GM15510 (cell line): Measurements from ENCODE around the gene CRADD.

Experiments used
- POLR2A ChIP-seq: IDR thresholded peaks from 3 replicates; pipeline ENCODE4 v1.6.1; 2011; ENCODE audit warnings: borderline replicate concordance; ENCODE audit not compliant: insufficient read length; ENCODE audit errors: extremely low read depth

CRADD gene

GRCh38 chr12:93737457-93738198, 60.5 kb downstream of the CRADD start:
- TF ChIP-seq POLR2A, result no peak

DNA sequence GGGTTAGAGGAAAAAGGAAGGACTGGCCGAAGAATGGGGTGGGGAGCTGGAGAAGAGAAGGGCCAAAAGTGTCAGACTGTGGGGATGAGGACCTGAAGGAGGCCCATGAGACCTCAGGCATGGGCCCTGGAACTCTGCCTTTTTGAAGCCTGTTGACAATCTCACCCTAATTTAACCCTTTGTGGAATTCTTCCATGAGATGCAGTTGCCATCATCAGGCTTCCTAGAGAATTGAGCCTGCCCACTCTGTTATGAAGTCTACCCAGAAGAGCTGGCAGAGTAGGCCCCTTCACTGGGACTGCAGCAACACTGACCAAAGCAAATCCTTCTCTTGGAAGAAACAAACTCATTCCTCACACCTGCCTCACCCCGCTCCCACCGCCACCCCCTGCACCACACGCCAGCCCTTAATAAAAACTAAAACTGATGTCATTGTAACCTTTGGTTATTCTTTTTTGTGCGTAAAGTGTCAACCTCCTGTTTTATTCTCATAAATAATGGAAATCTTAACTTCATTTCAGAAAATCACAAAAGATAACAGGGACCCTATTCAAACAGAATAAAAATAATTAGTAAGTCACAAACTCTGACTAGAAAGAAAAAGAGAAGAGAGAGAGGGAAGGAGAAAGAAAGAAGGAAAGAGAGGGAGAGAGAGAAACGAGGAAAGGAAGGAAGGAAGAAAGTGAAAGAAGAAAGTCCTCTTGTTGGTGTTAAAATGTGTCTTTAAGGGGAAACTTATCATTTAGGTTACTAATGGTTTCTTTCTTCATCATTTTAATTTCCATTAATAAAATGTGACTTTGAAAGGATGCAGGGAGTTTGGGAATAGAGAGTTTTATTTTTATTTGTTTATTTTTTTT, 61.3 kb downstream of the CRADD start:
- no peak for TF ChIP-seq POLR2A

- no peak for TF ChIP-seq POLR2A
These were observed 63.6 kb downstream of the CRADD start for GRCh38 chr12:93740751-93741150.

DNA sequence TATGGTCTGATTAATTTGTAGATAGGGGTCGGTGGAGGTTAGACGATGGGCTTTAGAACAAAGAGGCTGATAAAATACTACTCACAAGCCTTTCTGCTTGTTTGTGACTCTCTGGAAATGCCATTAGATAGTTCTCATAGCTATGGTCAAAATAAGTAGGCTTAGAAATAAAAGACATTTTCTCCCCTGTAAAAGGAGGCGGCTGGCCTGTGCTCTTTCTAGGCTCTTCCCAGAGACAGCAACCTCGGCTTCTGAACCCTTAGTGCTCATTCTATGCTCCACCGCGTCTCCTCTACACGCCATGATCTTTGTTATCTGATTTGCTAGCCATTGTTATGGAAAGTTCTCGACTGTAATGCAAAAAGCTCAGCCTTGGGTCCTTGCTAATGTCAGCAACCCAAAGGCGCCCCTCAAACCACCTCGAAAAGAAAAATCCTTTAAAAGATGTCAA, 64.5 kb downstream of the CRADD start:
- TF ChIP-seq POLR2A, result no peak

- no peak for TF ChIP-seq POLR2A
These were observed 65.1 kb downstream of the CRADD start for GRCh38 chr12:93742110-93742934.

GRCh38 chr12:93743229-93743998, 66.2 kb downstream of the CRADD start:
- no peak for TF ChIP-seq POLR2A

DNA sequence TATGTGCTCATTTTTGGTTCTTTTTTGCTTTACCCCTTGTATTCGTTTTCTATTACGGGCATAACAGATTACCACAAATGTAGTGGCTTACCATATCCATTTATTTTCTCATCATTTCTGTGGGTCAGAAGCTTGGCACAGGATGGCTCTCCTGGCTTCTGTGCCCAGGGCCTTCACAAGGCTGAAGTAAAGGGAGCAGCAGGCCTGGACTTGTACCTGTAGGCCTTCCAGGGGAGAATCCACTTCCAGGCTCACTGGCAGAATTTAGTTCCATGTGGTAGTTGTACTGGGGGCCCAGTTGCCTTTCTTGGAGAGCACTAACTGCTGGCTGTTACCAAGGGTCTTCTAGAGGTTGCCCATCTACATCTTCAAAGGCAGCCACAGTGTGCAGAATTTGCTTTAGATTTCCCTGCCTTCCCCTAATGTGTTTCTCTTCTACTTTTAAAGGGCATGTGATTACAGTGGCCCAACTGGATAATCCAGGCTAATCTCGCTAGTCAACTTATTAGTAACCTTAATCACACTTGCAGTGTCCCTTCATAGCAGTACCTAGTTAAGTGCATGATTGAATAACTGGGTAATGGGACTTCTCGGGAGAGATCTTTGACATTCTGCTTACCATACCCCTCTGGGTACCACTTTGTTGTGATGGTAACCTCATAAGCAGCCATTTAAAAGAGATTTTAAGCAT, 67.0 kb downstream of the CRADD start:
- no peak for TF ChIP-seq POLR2A

DNA sequence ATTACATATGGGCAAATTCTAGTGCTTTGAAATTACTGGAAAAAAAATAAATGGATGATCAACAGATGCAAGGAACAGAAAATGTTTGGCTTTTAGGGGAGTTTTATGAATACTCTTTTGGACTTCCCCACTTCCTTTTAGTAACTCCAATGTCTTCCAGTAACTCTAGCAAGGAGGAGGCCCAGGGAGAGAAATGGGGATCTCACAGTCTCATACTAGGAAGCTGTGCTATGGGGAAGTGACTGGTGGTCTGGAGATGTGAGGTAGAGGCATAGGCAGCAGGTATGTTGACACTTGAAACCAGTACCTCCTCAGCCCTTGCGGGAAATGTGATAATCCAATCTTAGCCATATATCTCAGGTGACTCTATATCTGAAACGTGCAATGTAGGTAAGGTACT, 68.1 kb downstream of the CRADD start:
- TF ChIP-seq POLR2A, result no peak

- TF ChIP-seq POLR2A, result no peak
These were observed 69.5 kb downstream of the CRADD start for GRCh38 chr12:93746572-93747168.

DNA sequence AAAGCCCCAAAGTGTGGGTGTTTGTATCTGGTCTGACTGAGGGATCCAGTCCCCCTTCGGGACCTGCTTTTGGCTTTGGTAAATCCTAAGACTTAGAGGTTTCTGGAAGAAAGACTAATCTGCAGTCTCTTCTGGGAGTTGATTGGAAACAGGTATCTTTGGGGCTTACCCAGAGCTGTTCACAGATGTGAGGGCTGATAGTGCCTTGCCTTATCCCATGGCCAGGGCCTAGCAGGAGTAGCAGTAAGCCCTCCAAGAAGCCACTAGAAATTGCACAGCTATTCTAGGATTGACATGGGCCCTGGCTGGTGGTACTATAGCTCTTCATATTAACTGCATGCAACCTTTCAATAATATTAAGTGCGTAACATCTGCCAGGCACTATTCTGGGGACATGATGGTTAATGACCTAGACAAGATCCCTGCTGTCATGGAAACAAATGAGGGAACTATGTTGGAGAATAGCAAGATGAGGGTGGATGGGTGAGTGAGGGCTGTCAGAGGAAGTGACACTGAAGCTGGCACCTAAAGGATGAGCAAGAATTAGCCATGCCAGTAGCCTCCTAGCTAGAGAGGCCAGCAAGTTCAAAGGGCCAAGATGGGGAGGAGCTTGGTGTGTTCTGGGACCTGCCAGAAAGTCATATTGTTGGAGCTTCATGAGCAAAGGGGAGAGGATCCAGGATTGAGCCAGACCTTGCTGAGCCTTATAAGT, 71.7 kb downstream of the CRADD start:
- no peak for TF ChIP-seq POLR2A

GRCh38 chr12:93749515-93749914, 72.3 kb downstream of the CRADD start:
- TF ChIP-seq POLR2A, result no peak

GRCh38 chr12:93750056-93750455, 72.9 kb downstream of the CRADD start:
- TF ChIP-seq POLR2A, result no peak
